GM18502 (cell line): ENCODE data around the gene HNRNPM.
"Not testable (repeated sequence)": the region's sequence is repeated elsewhere in the genome, so short reads cannot be mapped to it uniquely, and the experiment has no call there.

Experiments used
- ATAC-seq: cut with Tn5 transposase; IDR thresholded peaks from one replicate; pipeline ENCODE4 v1.9.1; 2021; ENCODE audit warnings: mild to moderate bottlenecking; ENCODE audit not compliant: unreplicated experiment, poor library complexity

The HNRNPM gene

DNA sequence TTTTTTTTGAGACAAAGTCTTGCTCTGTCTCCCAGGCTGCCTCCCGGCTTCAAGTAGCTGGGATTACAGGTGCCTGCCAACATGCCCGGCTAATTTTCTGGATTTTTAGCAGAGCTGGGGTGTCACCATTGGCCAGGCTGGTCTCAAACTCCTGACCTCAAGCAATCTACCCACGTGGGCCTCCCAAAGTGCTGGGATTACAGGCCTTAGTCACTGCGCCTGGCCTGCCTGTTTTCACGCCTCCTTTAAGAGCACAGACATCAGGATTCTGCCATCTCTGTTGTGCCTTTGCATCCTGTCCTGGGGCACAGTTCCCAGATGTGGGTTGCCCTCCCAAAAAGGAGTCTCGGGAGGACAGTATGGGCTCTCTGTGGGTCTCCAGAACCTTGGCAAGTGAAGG lies 60.1 kb downstream of the HNRNPM start:
- ATAC-seq, result no peak

DNA sequence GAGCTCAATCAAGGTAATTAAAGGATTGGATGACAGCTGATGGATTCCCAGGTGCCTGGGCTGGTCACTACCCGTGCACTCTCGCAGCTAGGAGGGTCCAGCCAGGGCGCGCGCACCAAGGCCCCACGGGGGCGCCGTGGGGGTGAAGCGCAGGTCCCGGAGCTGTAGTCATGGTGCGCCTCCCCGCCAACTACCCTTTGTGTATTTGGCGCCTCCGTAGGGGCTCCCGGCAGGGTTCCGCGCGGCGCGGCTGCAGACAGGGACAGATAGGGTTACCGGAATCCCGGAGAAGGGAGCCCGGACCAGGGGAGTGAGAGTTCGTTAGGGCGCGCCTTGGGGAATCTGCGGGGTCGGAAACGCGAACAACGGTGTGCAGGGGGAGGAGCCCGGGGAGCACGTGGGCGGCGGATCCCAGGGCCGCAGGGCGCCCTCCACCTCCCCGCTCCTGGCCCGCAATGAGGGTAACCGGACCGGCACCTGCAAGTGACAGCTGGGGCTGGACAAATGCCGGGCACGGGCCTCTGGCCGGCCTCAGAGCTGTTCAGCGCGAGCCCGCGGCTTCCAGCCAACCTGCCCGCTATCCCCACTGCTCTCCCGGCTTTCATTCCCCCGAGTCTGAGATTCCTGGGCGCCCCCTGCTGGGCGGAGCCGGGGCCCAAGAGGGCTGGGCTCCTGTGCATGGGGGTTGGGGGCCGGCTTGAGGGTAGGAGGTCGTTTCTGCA lies 61.1 kb downstream of the HNRNPM start:
- peak; percentile 59 for ATAC-seq

- ATAC-seq, result no peak
These were observed 61.7 kb downstream of the HNRNPM start for GRCh38 chr19:8506402-8506957.

DNA sequence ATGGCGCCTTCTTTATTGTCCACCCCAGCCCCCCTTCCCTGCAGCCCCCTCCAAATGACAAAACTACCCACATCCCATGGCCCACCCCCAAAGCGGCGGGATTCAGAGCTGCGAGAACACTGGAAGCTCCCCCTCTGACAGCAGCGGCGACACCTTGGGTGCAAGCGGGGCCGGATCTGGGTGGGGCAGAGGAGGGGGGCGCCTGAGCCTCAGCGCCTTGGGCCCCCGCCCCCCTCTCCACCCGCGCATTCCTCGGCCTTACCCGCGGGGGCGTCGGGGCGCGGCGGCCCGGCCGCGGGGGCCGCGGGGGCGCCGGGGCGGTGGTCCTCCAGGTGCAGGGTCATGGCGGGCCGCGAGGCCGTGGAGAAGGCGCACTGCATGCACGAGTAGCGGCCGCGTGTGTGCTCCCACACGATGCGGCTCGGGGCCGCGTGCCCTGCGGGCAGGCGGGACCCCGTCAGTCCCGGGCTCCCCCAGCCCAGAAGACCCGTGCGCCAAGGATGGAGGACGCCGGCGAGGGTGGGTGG lies 65.9 kb downstream of the HNRNPM start:
- ATAC-seq, result no peak

GRCh38 chr19:8511573-8512101 lies 66.9 kb downstream of the HNRNPM start:
- ATAC-seq, result no peak

DNA sequence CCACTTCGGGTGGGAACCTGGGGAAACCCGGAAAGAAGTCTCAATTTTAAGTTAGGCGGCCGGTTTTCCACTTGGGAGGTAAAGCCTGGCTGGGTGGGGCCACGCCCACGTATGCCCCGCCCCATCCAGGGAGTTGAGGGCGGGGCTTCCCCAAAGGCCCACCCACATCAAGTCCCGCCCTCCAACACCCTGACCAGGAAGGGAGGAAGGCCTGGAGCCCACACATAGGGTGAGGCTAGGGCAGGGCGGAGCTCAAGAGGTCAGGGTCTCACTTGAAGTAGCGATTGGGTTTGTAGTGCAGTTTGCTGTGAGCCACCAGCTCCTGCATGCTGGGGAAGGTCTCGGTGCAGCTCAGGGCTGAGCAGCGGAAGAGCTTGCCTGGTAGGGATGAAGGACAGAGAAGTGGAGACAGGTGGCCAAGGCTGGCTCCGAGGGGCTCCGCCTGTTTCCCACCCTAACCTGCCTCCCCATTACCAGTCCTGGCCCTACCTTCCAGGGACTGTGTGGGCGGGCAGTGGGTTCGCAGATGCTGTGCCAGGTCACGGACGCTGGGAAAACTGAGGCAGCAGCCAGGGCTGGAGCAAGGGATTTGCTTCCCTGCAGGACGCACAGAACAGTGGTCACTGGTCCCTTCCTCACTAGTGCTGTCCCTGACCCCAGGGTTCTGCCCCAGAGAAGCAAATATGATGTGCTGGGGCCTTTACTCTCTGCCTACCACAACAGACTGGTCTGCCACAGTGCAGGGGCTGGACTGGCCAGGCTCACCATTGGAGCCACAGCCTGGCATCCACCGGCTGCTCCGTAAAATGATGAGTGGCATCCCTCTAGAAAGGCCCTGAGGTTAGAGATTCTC lies 67.6 kb downstream of the HNRNPM start:
- no peak for ATAC-seq

DNA sequence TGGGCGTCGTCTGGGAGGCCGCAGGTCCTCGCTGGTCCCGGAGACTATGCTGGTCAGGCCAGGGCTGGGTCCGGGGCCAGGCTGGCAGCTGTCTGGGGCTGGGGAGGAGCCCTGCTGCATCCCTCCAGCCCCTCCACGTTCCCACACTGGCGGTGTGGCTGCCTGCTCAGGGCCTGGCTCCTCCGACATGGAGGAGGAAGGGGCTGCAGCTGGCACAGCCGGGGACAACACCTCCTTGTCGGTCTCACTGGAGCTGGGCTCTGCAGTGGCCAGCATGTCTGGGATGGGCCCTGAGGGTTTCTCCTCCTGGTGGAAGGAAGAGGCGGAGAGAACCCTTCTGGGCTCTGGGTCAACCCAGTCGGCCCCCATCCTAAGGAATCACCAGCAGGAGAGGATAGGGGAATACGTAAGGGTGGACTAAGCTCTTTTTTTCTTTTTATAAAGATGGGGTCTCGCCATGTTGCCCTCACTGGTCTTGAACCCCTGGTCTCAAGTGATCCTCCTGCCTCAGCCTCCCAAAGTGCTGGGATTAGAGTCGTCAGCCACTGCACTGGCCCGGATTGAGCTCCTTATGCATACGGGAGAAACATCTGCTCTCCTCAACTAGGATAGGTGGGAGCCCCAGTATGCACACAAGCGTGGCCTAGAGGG lies 68.4 kb downstream of the HNRNPM start:
- no peak for ATAC-seq

DNA sequence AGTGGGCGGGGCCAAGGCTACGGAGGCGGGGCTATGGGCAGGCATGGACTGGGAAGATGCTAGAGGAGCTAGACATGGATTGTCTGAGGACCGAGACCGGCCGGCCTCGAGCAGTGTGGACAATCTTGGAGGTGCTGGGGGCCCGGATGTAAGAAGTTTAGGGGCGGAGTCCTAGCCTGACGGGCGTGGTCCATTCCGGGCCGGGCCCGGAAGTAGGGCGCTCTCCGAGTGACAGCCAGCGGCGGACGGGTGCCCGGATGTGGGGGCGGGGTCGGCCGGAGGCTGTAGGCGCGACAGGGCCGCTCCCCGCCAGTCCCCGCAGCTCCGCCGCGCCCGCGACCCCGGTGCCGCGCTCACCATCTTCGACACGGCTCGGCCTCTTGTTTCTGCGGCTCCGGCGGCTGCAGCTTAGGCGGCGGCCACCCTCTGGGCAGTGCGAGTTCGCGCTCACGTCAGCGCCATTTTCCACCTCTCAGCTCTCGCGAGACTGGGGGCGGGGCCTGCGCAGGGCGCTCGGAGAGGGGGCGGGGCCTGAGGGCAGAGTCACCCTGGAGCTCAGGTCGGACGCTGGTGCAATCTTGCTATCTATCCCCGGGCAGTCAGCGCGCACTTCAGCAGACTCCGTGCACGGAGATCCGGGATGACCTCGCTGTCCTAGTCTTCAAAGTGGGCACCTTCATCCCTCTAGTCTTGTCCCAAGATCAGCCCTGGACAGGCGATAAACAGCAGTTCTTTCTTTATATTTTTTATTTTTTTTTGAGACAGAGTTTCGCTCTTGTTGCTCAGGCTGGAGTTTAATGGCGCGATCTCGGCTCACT lies 69.1 kb downstream of the HNRNPM start, which contains the start of gene ZNF414:
TSS of gene ZNF414 (minus strand) at position 481 of the 818 bp plus-strand sequence. CDS start at position 360, 121 bp downstream.
- peak; percentile 90 for ATAC-seq

DNA sequence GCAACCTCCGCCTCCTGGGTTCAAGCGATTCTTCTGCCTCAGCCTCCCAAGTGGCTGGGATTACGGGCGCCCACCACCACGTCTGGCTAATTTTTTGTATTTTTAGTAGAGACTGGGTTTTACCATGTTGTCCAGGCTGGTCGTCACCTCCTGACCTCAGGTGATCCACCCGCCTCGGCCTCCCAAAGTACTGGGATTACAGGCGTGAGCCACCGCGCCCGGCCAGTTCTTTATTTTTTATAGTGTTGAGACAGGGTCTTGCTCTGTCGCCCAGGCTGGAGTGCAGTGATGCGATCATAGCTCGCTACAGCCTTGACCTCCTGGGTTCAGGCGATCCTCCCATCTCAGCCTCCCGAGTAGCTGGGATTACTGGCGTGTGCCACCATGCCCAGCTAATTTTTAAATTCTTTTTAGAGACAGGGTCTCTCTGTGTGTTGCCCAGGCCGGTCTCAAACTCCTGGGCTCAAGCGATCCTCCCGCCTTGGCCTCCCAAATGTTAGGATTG lies 69.8 kb downstream of the HNRNPM start:
- not testable (repeated sequence) for ATAC-seq

DNA sequence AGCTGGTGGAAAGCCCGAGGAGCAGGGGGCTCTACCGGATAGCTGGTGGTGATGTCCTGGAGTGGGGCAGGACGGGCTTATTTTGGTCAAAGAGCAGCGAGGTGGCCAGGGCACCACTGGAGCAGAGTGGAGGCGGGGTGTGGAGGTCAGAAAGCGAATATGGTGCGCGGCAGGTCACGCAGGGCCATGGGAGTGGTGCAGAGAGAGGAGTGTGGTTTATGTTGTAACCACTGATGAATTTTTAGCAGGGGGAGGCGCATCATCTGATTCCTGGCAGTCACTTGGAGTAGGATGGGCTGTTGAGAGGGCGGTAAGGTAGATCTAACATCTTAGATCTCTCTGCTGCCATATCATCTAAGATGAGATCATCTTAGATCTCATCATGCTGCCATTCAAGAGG lies 70.5 kb downstream of the HNRNPM start:
- ATAC-seq, result no peak

DNA sequence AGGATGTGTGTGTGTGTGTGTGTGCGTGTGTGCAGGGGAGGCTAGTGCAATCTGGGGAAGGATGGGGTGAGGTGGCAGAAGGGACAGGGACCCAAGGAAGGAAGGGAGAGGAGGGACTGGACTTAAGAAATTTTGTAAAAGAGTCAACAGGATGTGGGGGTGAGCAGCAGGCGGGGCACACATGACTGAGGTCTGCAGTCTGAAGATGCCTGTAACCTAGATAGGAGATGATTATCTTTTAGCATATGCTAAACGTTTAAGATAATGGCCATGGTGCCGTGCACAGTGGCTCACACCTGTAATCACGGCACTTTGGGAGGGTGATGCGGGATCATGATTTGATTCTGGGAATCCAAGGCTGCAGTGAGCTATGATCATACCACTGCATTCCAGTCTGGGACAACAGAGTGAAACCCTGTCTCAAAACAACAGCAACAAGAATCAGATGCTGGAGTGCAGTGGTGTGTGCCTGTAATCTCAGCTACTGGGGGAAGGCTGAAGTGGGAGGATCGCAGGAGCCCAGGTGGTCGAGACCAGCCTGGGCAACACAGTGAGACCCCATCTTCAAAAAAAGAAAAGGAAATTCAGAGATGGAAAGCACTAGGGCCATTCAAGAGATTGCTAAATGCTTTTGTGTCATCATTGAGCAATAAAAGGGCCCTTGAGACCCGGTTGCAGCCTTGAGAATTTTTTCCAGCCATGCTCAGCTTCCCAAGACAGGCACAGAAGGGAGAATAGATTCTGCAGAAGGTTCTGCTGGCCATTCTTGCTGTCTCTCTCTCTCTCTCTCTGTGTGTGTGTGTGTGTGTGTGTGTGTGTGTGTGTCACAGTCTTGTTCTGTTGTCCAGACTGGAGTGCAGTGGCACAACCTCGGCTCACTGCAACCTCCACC lies 73.0 kb downstream of the HNRNPM start:
- ATAC-seq, result no peak

- ATAC-seq, result no peak
These were observed 73.8 kb downstream of the HNRNPM start for GRCh38 chr19:8518536-8518935.

DNA sequence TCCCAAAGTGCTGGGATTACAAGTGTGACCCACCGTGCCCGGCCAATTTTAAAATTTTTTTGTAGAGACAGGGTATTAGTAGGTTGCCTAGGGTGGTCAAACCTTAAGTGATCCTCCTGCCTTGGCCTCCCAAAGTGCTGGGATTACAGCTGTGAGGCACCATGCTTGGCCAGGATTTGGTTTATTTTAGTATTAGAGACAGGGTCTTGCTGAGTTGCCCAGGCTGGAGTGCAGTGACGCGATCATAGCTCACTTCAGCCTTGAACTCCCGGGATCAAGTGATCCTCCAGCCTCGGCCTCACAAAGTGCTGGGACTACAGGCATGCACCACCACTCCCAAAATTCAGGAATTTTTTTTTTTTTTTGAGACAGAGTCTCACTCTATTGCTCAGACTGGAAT lies 74.6 kb downstream of the HNRNPM start:
- no peak for ATAC-seq

- ATAC-seq, result no peak
These were observed 80.6 kb downstream of the HNRNPM start for GRCh38 chr19:8525401-8525684.

DNA sequence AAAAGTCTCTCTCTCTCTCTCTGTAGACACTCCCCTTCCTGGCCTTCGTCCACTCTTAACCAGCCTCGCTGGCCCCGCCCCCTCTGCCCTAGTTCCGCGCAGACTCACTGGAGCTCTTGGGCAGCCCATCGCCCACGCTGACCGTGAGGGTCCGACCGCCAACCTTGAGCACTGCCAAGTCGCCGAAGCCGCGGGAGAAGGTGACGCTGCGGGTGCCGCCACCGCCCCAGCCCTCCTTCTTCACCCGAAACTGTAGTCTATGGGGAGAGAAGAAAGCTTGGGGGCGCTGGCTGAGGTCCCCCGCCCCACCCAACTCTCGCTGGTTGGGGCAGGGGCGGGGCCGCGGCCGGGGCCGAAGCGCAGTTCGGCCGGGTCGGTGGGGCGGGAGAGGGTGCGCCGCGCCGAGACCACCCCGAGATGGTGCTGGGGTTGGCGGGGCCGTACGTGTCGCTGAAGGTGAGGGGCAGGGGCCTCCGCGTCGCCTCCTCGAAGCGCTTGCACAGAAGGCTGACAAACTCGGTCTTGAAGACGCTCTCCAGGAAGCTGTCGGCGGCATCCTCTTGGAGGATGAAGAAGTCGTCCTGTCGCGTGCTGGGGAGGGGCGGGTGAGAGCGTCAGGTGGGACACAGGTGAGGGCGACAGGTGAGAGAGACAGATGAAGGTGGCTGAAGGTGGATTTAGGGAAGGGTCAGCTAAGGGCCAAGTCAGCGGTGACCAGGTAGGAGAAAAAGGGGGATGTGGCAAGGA lies 81.7 kb downstream of the HNRNPM start:
- no peak for ATAC-seq

GRCh38 chr19:8528500-8528899 lies 83.7 kb downstream of the HNRNPM start:
- no peak for ATAC-seq

- ATAC-seq, result no peak
These were observed 84.7 kb downstream of the HNRNPM start for GRCh38 chr19:8529369-8530006.
